Measurements from ENCODE around the gene MAGI1. TPM values are rescaled to one million over a fixed set of nuclear protein-coding genes. Genes with fewer than 3 reads are reported as not detected.

Gene MAGI1
- total RNA-seq, 3 donors from 2014 or later, result 22.1 to 94.4 (median 70.5) TPM

- Histone ChIP-seq H3K27ac (no peak overlapping the region), H3K4me3 (no peak overlapping the region), H3K27me3 (no peaks in the 10 kb centered on the region), H3K4me1 (no peaks in the 10 kb centered on the region), H3K36me3 (no peaks in the 10 kb centered on the region), H3K9me3 (no peaks in the 10 kb centered on the region)
- DNase-seq (ENCODE audit: low spot score in 2 of 2), result no peak
- intact Hi-C loops (cut with DNase I; ENCODE audit: low total_unique reads), result no loop called here
- no peak for TF ChIP-seq POLR2A (IDR thresholded peaks at IDR 0.05)
- no peak for TF ChIP-seq POLR2AphosphoS5 (IDR thresholded peaks at IDR 0.05)
- no peak for TF ChIP-seq CTCF (IDR thresholded peaks at IDR 0.05)
Observed at GRCh38 chr3:65850261-65850660, 188.5 kb downstream of the MAGI1 start.

- DNase-seq (ENCODE audit: low spot score in 2 of 2), result no peak
- intact Hi-C loops (cut with DNase I; ENCODE audit: low total_unique reads), result no loop called here
- Histone ChIP-seq H3K36me3 (no peaks in the 10 kb centered on the region), H3K27ac (no peak overlapping the region), H3K9me3 (no peaks in the 10 kb centered on the region), H3K4me1 (no peaks in the 10 kb centered on the region), H3K27me3 (no peaks in the 10 kb centered on the region), H3K4me3 (no peak overlapping the region)
- no peak for TF ChIP-seq POLR2AphosphoS5 (IDR thresholded peaks at IDR 0.05)
- TF ChIP-seq CTCF (IDR thresholded peaks at IDR 0.05), result no peak
- TF ChIP-seq POLR2A (IDR thresholded peaks at IDR 0.05), result no peak
Observed at GRCh38 chr3:65848024-65848423, 190.7 kb downstream of the MAGI1 start.

GRCh38 chr3:65846936-65847335 lies 191.8 kb downstream of the MAGI1 start:
- intact Hi-C loops (cut with DNase I; ENCODE audit: low total_unique reads), result no loop called here
- no peak overlapping the region for H3K4me3 ChIP-seq

GRCh38 chr3:65844370-65844769 lies 194.3 kb downstream of the MAGI1 start:
- intact Hi-C loops (cut with DNase I; ENCODE audit: low total_unique reads), result no loop called here
- no peak for DNase-seq (ENCODE audit: low spot score in 2 of 2)
- Histone ChIP-seq H3K27ac (no peak overlapping the region), H3K27me3 (no peaks in the 10 kb centered on the region), H3K4me1 (no peaks in the 10 kb centered on the region), H3K4me3 (no peak overlapping the region), H3K9me3 (no peaks in the 10 kb centered on the region), H3K36me3 (no peaks in the 10 kb centered on the region)
- TF ChIP-seq POLR2A (IDR thresholded peaks at IDR 0.05), result no peak
- TF ChIP-seq POLR2AphosphoS5 (IDR thresholded peaks at IDR 0.05), result no peak
- no peak for TF ChIP-seq CTCF (IDR thresholded peaks at IDR 0.05)

More at GRCh38 chr3:65846936-65847335, 191.8 kb downstream of the MAGI1 start:
- DNase-seq (ENCODE audit: low spot score in 2 of 2), result no peak
- TF ChIP-seq POLR2A (IDR thresholded peaks at IDR 0.05), result no peak
- no peak for TF ChIP-seq POLR2AphosphoS5 (IDR thresholded peaks at IDR 0.05)
- no peak for TF ChIP-seq CTCF (IDR thresholded peaks at IDR 0.05)
- Histone ChIP-seq H3K9me3 (no peaks in the 10 kb centered on the region), H3K4me1 (no peaks in the 10 kb centered on the region), H3K27me3 (no peaks in the 10 kb centered on the region), H3K27ac (no peak overlapping the region), H3K36me3 (no peaks in the 10 kb centered on the region)

- no peaks in the 10 kb centered on the region for H3K4me1 ChIP-seq
- DNase-seq (ENCODE audit: low spot score in 2 of 2), result no peak
- no peaks in the 10 kb centered on the region for H3K36me3 ChIP-seq
- H3K27me3 ChIP-seq, result no peaks in the 10 kb centered on the region
- intact Hi-C loops (cut with DNase I; ENCODE audit: low total_unique reads), result no loop called here
- no peak overlapping the region for H3K4me3 ChIP-seq
- H3K9me3 ChIP-seq, result no peaks in the 10 kb centered on the region
- H3K27ac ChIP-seq, result no peak overlapping the region
- no peak for TF ChIP-seq CTCF (IDR thresholded peaks at IDR 0.05)
- no peak for TF ChIP-seq POLR2A (IDR thresholded peaks at IDR 0.05)
- no peak for TF ChIP-seq POLR2AphosphoS5 (IDR thresholded peaks at IDR 0.05)
Observed at GRCh38 chr3:65843732-65844131, 195.0 kb downstream of the MAGI1 start.

Measured in breast epithelium (tissue), 4 donors.